GM20000 (cell line): ENCODE results near the gene ATE1.
"Not testable (repeated sequence)": the region's sequence is repeated elsewhere in the genome, so short reads cannot be mapped to it uniquely, and the experiment has no call there.

ENCODE experiments used
- DNase-seq: peaks from one replicate; pipeline ENCODE4 v3.0.0; 2012; ENCODE audit warnings: low spot score
- CTCF ChIP-seq: IDR thresholded peaks from 2 replicates; pipeline ENCODE4 v1.5.1; 2012; ENCODE audit warnings: mild to moderate bottlenecking, control low read depth; ENCODE audit errors: extremely low read depth, missing control alignments

ATE1 gene

GRCh38 chr10:121927841-121928527 is at the start of gene ATE1:
TSS of gene ATE1 (minus strand) at chr10:121928031. CDS start at chr10:121927949, 82 bp downstream.
- TF ChIP-seq CTCF: no peak
- DNase-seq: peak; percentile 96

- TF ChIP-seq CTCF: no peak
- DNase-seq: no peak
Measured at GRCh38 chr10:121976607-121977006, 48.8 kb upstream of the ATE1 start.

GRCh38 chr10:121975295-121976086 is 47.7 kb upstream of the ATE1 start:
- TF ChIP-seq CTCF: no peak
- peak; percentile 42 for DNase-seq

GRCh38 chr10:121974535-121975294 is 46.9 kb upstream of the ATE1 start, which contains the start of gene NSMCE4A:
TSS of gene NSMCE4A (minus strand) at chr10:121975217. CDS start at chr10:121975165, 52 bp downstream.
- TF ChIP-seq CTCF: peak; percentile 80
- peak; percentile 96 for DNase-seq

- DNase-seq: no peak
- TF ChIP-seq CTCF: no peak
Measured at GRCh38 chr10:121974019-121974534, 46.2 kb upstream of the ATE1 start.

- DNase-seq: not testable (repeated sequence)
Measured at GRCh38 chr10:121969086-121969485, 41.3 kb upstream of the ATE1 start.

GRCh38 chr10:121965996-121966395 is 38.2 kb upstream of the ATE1 start:
- no peak for TF ChIP-seq CTCF
- no peak for DNase-seq
